Measurements from ENCODE around the gene HMMR. TPM values are rescaled to one million over a fixed set of nuclear protein-coding genes. Genes with fewer than 3 reads are reported as not detected.

HMMR gene
- total RNA-seq, 3 donors from 2014 or later (not counting 1 experiment from before 2014, with no cell fraction given): 0.42 to 0.70 (median 0.63) TPM

GRCh38 chr5:163505368-163506094 lies 45.1 kb downstream of the HMMR start, which contains the start of gene MAT2B:
MAT2B (plus strand) TSS chr5:163505619; CDS start chr5:163505687, 68 bp downstream.
- H3K27me3 ChIP-seq (ENCODE audit: control insufficient read depth, insufficient read depth, low read length): no peaks in the 10 kb centered on the region
- Mint-ChIP-seq H3K9me3 (no peaks in the 10 kb centered on the region), H3K27ac (peak within 1 kb of the TSS; percentile 99 to 100), H3K36me3 (no peaks in the 10 kb centered on the region), H3K4me3 (peak within 1 kb of the TSS; percentile 98), H3K27me3 (ENCODE audit: low read depth in 2 of 2) (no peaks in the 10 kb centered on the region), H3K4me1 (peaks cover 70 to 74% of the 10 kb centered on the region in 2 donors)
- ATAC-seq (peak; percentile 81 to 96 (median 87)), DNase-seq (peak; percentile 95 to 98)
- intact Hi-C loops (cut with micrococcal nuclease): loop anchor here (1.0 kb wide), 2 partner anchors 45 to 68 kb away; partner anchors contain the start of genes CCNG1, HMMR and NUDCD2
- H3K4me3 ChIP-seq (ENCODE audit: low read length): peak within 1 kb of the TSS; percentile 92
- peaks cover 3% of the 10 kb centered on the region for H3K36me3 ChIP-seq (ENCODE audit: control insufficient read depth, insufficient read depth, low read length)
- H3K9me3 ChIP-seq (ENCODE audit: control insufficient read depth, insufficient read depth, low read length): no peaks in the 10 kb centered on the region
- under 1% methylated on average over 64 of the region's 64 CpGs for WGBS (ENCODE audit: insufficient coverage)
- H3K4me1 ChIP-seq (ENCODE audit: control insufficient read depth, insufficient read depth, low read length): peaks cover 24% of the 10 kb centered on the region
- peak within 1 kb of the TSS; percentile 99 for H3K27ac ChIP-seq (ENCODE audit: low read length)
- peak; percentile 48 for TF ChIP-seq CTCF (IDR thresholded peaks at IDR 0.05)

GRCh38 chr5:163506095-163506457 lies 45.6 kb downstream of the HMMR start:
- Mint-ChIP-seq H3K27ac (peak overlapping the region; percentile 99 to 100), H3K4me3 (peak overlapping the region; percentile 98), H3K4me1 (peaks cover 74 to 78% of the 10 kb centered on the region in 2 donors), H3K36me3 (no peaks in the 10 kb centered on the region), H3K9me3 (no peaks in the 10 kb centered on the region), H3K27me3 (ENCODE audit: low read depth in 2 of 2) (no peaks in the 10 kb centered on the region)
- H3K27me3 ChIP-seq (ENCODE audit: control insufficient read depth, insufficient read depth, low read length): no peaks in the 10 kb centered on the region
- H3K36me3 ChIP-seq (ENCODE audit: control insufficient read depth, insufficient read depth, low read length): peaks cover 7% of the 10 kb centered on the region
- H3K27ac ChIP-seq (ENCODE audit: low read length): peak overlapping the region; percentile 99
- intact Hi-C loops (cut with micrococcal nuclease): loop anchor here (1.0 kb wide), 1 partner anchor 69 kb away; the partner anchor contains the start of gene CCNG1
- 0% methylated on average over 7 of the region's 9 CpGs for WGBS (ENCODE audit: insufficient coverage)
- no peaks in the 10 kb centered on the region for H3K9me3 ChIP-seq (ENCODE audit: control insufficient read depth, insufficient read depth, low read length)
- TF ChIP-seq CTCF (IDR thresholded peaks at IDR 0.05): no peak
- H3K4me3 ChIP-seq (ENCODE audit: low read length): peak overlapping the region; percentile 92
- ATAC-seq (peak; percentile 10 to 18 (median 12)), DNase-seq (peak in 1 of 2 donors; percentile 23)
- peaks cover 25% of the 10 kb centered on the region for H3K4me1 ChIP-seq (ENCODE audit: control insufficient read depth, insufficient read depth, low read length)

- ATAC-seq (peak in 1 of 3 donors; percentile 18), DNase-seq (peak in 1 of 2 donors; percentile 56)
- H3K27me3 ChIP-seq (ENCODE audit: control insufficient read depth, insufficient read depth, low read length): no peaks in the 10 kb centered on the region
- H3K4me3 ChIP-seq (ENCODE audit: low read length): peak overlapping the region; percentile 92
- peak overlapping the region; percentile 99 to 100 for H3K27ac Mint-ChIP-seq
- intact Hi-C loops (cut with micrococcal nuclease): loop anchor here (1.0 kb wide), 1 partner anchor 69 kb away; the partner anchor contains the start of gene CCNG1
- peaks cover 25% of the 10 kb centered on the region for H3K4me1 ChIP-seq (ENCODE audit: control insufficient read depth, insufficient read depth, low read length)
- peak overlapping the region; percentile 99 for H3K27ac ChIP-seq (ENCODE audit: low read length)
- no peaks in the 10 kb centered on the region for H3K9me3 Mint-ChIP-seq
- no peaks in the 10 kb centered on the region for H3K9me3 ChIP-seq (ENCODE audit: control insufficient read depth, insufficient read depth, low read length)
- H3K4me1 Mint-ChIP-seq: peaks cover 75 to 79% of the 10 kb centered on the region in 2 donors
- H3K27me3 Mint-ChIP-seq (ENCODE audit: low read depth in 2 of 2): no peaks in the 10 kb centered on the region
- under 1% methylated on average over 8 of the region's 8 CpGs for WGBS (ENCODE audit: insufficient coverage)
- H3K36me3 ChIP-seq (ENCODE audit: control insufficient read depth, insufficient read depth, low read length): peaks cover 7% of the 10 kb centered on the region
- peak overlapping the region; percentile 98 for H3K4me3 Mint-ChIP-seq
- TF ChIP-seq CTCF (IDR thresholded peaks at IDR 0.05): no peak
- no peaks in the 10 kb centered on the region for H3K36me3 Mint-ChIP-seq
Observed at GRCh38 chr5:163506726-163507125, 46.3 kb downstream of the HMMR start.

Measured in natural killer cell (primary cell).